Vagina (tissue), 2 donors: ENCODE data around the gene UBASH3B.

Experiments used
- POLR2A ChIP-seq, 2 donors: fragments of 450-650 bp; IDR thresholded peaks; one replicate each; pipeline ENCODE4 v1.6.1; 2017; ENCODE audit warnings: antibody characterized with exemption in 2 of 2, mild to moderate bottlenecking in 2 of 2, moderate library complexity in 2 of 2
- POLR2AphosphoS5 ChIP-seq, 2 donors: sonication (generic); formaldehyde crosslinking; IDR thresholded peaks; one replicate each; pipeline ENCODE4 v1.9.0; 2017; ENCODE audit warnings: antibody characterized with exemption in 2 of 2, mild to moderate bottlenecking in 2 of 2, low read depth in 1 of 2; ENCODE audit not compliant: insufficient read depth in 1 of 2
- TF ChIP-seq, protein P1 (sequence below), 3 experiments: fragments of 450-650 bp in 2 of 3; fragments of 200-600 bp in 1 of 3; sonication (generic) in 1 of 3; IDR thresholded peaks; one replicate each; pipeline ENCODE4 v1.5.1; 2017 to 2019; ENCODE audit warnings: antibody characterized with exemption in 3 of 3, mild to moderate bottlenecking in 2 of 3, moderate library complexity in 2 of 3

DNA sequence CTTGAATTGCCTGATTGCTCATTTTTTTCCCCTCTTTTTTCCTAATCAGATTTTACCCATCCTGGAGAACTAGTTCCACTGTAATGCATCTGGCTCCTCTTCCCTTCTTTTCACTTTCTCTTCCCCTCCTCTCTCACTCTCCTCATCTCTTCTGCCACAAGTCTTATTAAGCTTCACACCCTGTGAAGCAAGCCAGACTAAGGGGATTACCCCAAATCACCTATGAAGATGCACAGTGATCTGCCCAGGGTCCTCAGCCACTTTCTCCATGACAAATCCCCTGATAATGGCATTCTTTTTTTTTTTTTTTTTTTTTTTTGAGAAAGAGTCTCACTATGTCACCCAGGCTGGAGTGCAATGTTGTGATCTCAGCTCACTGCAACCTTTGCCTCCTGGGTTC, 11.2 kb downstream of the UBASH3B start:
- TF ChIP-seq, protein P1, sequence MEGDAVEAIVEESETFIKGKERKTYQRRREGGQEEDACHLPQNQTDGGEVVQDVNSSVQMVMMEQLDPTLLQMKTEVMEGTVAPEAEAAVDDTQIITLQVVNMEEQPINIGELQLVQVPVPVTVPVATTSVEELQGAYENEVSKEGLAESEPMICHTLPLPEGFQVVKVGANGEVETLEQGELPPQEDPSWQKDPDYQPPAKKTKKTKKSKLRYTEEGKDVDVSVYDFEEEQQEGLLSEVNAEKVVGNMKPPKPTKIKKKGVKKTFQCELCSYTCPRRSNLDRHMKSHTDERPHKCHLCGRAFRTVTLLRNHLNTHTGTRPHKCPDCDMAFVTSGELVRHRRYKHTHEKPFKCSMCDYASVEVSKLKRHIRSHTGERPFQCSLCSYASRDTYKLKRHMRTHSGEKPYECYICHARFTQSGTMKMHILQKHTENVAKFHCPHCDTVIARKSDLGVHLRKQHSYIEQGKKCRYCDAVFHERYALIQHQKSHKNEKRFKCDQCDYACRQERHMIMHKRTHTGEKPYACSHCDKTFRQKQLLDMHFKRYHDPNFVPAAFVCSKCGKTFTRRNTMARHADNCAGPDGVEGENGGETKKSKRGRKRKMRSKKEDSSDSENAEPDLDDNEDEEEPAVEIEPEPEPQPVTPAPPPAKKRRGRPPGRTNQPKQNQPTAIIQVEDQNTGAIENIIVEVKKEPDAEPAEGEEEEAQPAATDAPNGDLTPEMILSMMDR (IDR thresholded peaks at IDR 0.05), result no peak
- TF ChIP-seq POLR2AphosphoS5 (IDR thresholded peaks at IDR 0.05; ENCODE audit: insufficient read depth in 1 of 2, low read depth in 1 of 2) (no peak), POLR2A (IDR thresholded peaks at IDR 0.05) (no peak)
